HepG2 (cell line): ENCODE results near the gene PFN1. TPM values are rescaled to one million over a fixed set of nuclear protein-coding genes. Genes with fewer than 3 reads are reported as not detected.

Experiments used
- ARNTL ChIP-seq: sonication (generic); formaldehyde crosslinking; IDR thresholded peaks from 2 replicates; pipeline ENCODE4 v1.4.0; 2020; ENCODE audit warnings: mild to moderate bottlenecking, missing genetic modification reagents
- ATF7-NPFF ChIP-seq: sonication (generic); formaldehyde crosslinking; IDR thresholded peaks from 2 replicates; pipeline ENCODE4 v1.8.1; 2023; ENCODE audit warnings: mild to moderate bottlenecking, low read depth, missing genetic modification reagents, moderate library complexity
- BRCA1 ChIP-seq: sonication (generic); formaldehyde crosslinking; IDR thresholded peaks from 2 replicates; pipeline ENCODE4 v1.4.0; 2020; ENCODE audit warnings: missing genetic modification reagents
- GZF1 ChIP-seq: sonication (generic); formaldehyde crosslinking; IDR thresholded peaks from 2 replicates; pipeline ENCODE4 v1.5.1; 2020; ENCODE audit warnings: mild to moderate bottlenecking, missing genetic modification reagents
- HNF4A ChIP-seq: sonication (generic); formaldehyde crosslinking; IDR thresholded peaks from 2 replicates; pipeline ENCODE4 v1.4.0; 2020; ENCODE audit warnings: missing genetic modification reagents
- JDP2 ChIP-seq: sonication (generic); formaldehyde crosslinking; IDR thresholded peaks from 2 replicates; pipeline ENCODE4 v1.8.1; 2022; ENCODE audit warnings: missing genetic modification reagents, borderline replicate concordance
- NFKBIZ ChIP-seq: IDR thresholded peaks from 2 replicates; pipeline ENCODE4 v1.6.1; 2018; ENCODE audit warnings: missing genetic modification reagents, missing compliant biosample characterization
- NFYB ChIP-seq: sonication (generic); formaldehyde crosslinking; IDR thresholded peaks from 2 replicates; pipeline ENCODE4 v1.4.0; 2020; ENCODE audit warnings: missing genetic modification reagents
- NFYC ChIP-seq: IDR thresholded peaks from 2 replicates; pipeline ENCODE4 v1.6.1; 2016; ENCODE audit warnings: missing genetic modification reagents, missing compliant biosample characterization
- NRL ChIP-seq: sonication (generic); formaldehyde crosslinking; IDR thresholded peaks from 2 replicates; pipeline ENCODE4 v1.5.0; 2020; ENCODE audit warnings: missing genetic modification reagents, mild to moderate bottlenecking, moderate library complexity, borderline replicate concordance
- USF2 ChIP-seq, 2 experiments: sonication (generic) in 1 of 2; formaldehyde crosslinking in 1 of 2; IDR thresholded peaks; 2 replicates each; pipeline versions ENCODE4 v1.5.1 to v1.6.1; 2011 to 2020; ENCODE audit warnings: borderline replicate concordance in 1 of 2, low read depth in 1 of 2, low read length in 1 of 2, mild to moderate bottlenecking in 1 of 2, missing genetic modification reagents in 1 of 2, moderate library complexity in 1 of 2
- ZBED4 ChIP-seq: sonication (generic); formaldehyde crosslinking; IDR thresholded peaks from 2 replicates; pipeline ENCODE4 v1.4.0; 2020; ENCODE audit warnings: missing genetic modification reagents, borderline replicate concordance
- ZBTB42 ChIP-seq: sonication (generic); formaldehyde crosslinking; IDR thresholded peaks from 2 replicates; pipeline ENCODE4 v1.5.0; 2020; ENCODE audit warnings: mild to moderate bottlenecking, missing genetic modification reagents
- ZKSCAN5 ChIP-seq: sonication (generic); formaldehyde crosslinking; IDR thresholded peaks from 2 replicates; pipeline ENCODE4 v1.5.1; 2020; ENCODE audit warnings: mild to moderate bottlenecking, missing genetic modification reagents
- ZNF224 ChIP-seq: sonication (generic); formaldehyde crosslinking; IDR thresholded peaks from 2 replicates; pipeline ENCODE4 v1.5.0; 2020; ENCODE audit warnings: mild to moderate bottlenecking, missing genetic modification reagents
- ZNF432 ChIP-seq: sonication (generic); formaldehyde crosslinking; IDR thresholded peaks from 2 replicates; pipeline ENCODE4 v1.5.0; 2020; ENCODE audit warnings: missing genetic modification reagents, mild to moderate bottlenecking, borderline replicate concordance
- ZNF724P ChIP-seq: sonication (generic); formaldehyde crosslinking; IDR thresholded peaks from 2 replicates; pipeline ENCODE4 v1.8.0; 2022; ENCODE audit warnings: missing genetic modification reagents, borderline replicate concordance
- ZNF761 ChIP-seq: sonication (generic); formaldehyde crosslinking; conservative IDR thresholded peaks from 2 replicates; pipeline ENCODE4 v1.4.0; 2020; ENCODE audit warnings: mild to moderate bottlenecking, missing genetic modification reagents
- ZNF777 ChIP-seq: sonication (generic); formaldehyde crosslinking; IDR thresholded peaks from 2 replicates; pipeline ENCODE4 v1.4.0; 2020; ENCODE audit warnings: missing genetic modification reagents
- ZNF800 ChIP-seq: sonication (generic); formaldehyde crosslinking; IDR thresholded peaks from 2 replicates; pipeline ENCODE4 v1.4.0; 2020; ENCODE audit warnings: missing genetic modification reagents
- ZNF878 ChIP-seq: sonication (generic); formaldehyde crosslinking; IDR thresholded peaks from 2 replicates; pipeline ENCODE4 v1.8.1; 2023; ENCODE audit warnings: mild to moderate bottlenecking, missing genetic modification reagents, moderate library complexity
- ZSCAN22 ChIP-seq: sonication (generic); formaldehyde crosslinking; IDR thresholded peaks from 2 replicates; pipeline ENCODE4 v1.4.0; 2020; ENCODE audit warnings: mild to moderate bottlenecking, missing genetic modification reagents
- polyA plus RNA-seq, 8 experiments: library from polyadenylated mRNA; depleted of rRNA in 3 of 8; stranded (reverse) in 7 of 8; unstranded in 1 of 8; fragments of >200 nt; fragmentation: Illumina TruSeq in 4 of 8; extraction: Trizol in 4 of 8; gene quantifications; 2 replicates each; pipeline versions ENCODE4 v1.2.1 to v1.2.3, GENCODE V29; 2011 to 2016; ENCODE audit warnings: low read depth in 4 of 8, missing spikeins in 1 of 8, mixed read lengths in 1 of 8; ENCODE audit not compliant: insufficient read depth in 1 of 8
- total RNA-seq, 5 experiments: library from RNA; depleted of rRNA; stranded (reverse); fragments of >200 nt; fragmentation: Illumina TruSeq; extraction: Trizol; gene quantifications; 2 replicates each; pipeline ENCODE4 v1.2.3, GENCODE V29; 2016; ENCODE audit warnings: low read depth in 1 of 5

PFN1 gene
- total and polyA plus RNA-seq, 2 of the 13 experiments (the other 11 are each of a cell fraction or from before 2014, with no cell fraction given): 494 to 613 TPM

- TF ChIP-seq GZF1: no peak
- TF ChIP-seq ZNF224: 0 out of 2 replicates have a peak, but pooled peaks have one; percentile 20
- TF ChIP-seq ZNF800 (CRISPR knock-in tag): 0 out of 2 replicates have a peak, but pooled peaks have one; percentile 31
- TF ChIP-seq ATF7-NPFF (CRISPR knock-in tag): peak; percentile 22; the same call in 1 of the 2 replicates
- no peak for TF ChIP-seq USF2 (IDR thresholded peaks at IDR 0.05; ENCODE audit: low read depth, low read length)
- no peak; the same call in 1 of the 2 replicates for TF ChIP-seq USF2 (CRISPR knock-in tag; IDR thresholded peaks at IDR 0.05; ENCODE audit: borderline replicate concordance)
- TF ChIP-seq NRL (CRISPR knock-in tag): peak; percentile 62; the same call in 1 of the 2 replicates
- TF ChIP-seq BRCA1 (CRISPR knock-in tag): no peak
- 0 out of 2 replicates have a peak, but pooled peaks have one; percentile 36 for TF ChIP-seq ZBTB42 (CRISPR knock-in tag)
- no peak for TF ChIP-seq ZKSCAN5
- TF ChIP-seq JDP2 (CRISPR knock-in tag): no peak
- no peak for TF ChIP-seq NFYC (CRISPR knock-in tag)
- peak; percentile 31; the same call in 1 of the 2 replicates for TF ChIP-seq ARNTL (CRISPR knock-in tag)
- TF ChIP-seq NFKBIZ (CRISPR knock-in tag): no peak
- TF ChIP-seq ZNF777 (CRISPR knock-in tag): peak; percentile 92
- TF ChIP-seq ZBED4 (CRISPR knock-in tag): 0 out of 2 replicates have a peak, but pooled peaks have one; percentile 8
- 0 out of 2 replicates have a peak, but pooled peaks have one; percentile 7 for TF ChIP-seq HNF4A (CRISPR knock-in tag)
- no peak for TF ChIP-seq ZNF761 (CRISPR knock-in tag)
- no peak for TF ChIP-seq ZNF432
- 0 out of 2 replicates have a peak, but pooled peaks have one; percentile 25 for TF ChIP-seq NFYB (CRISPR knock-in tag)
- peak; percentile 58 for TF ChIP-seq ZNF724P
- no peak for TF ChIP-seq ZSCAN22 (CRISPR knock-in tag)
- TF ChIP-seq ZNF878: no peak
These were observed 742 bp downstream of the PFN1 start (continued) for GRCh38 chr17:4947411-4948165.
